Measurements from ENCODE around the gene COLEC12.

DNA sequence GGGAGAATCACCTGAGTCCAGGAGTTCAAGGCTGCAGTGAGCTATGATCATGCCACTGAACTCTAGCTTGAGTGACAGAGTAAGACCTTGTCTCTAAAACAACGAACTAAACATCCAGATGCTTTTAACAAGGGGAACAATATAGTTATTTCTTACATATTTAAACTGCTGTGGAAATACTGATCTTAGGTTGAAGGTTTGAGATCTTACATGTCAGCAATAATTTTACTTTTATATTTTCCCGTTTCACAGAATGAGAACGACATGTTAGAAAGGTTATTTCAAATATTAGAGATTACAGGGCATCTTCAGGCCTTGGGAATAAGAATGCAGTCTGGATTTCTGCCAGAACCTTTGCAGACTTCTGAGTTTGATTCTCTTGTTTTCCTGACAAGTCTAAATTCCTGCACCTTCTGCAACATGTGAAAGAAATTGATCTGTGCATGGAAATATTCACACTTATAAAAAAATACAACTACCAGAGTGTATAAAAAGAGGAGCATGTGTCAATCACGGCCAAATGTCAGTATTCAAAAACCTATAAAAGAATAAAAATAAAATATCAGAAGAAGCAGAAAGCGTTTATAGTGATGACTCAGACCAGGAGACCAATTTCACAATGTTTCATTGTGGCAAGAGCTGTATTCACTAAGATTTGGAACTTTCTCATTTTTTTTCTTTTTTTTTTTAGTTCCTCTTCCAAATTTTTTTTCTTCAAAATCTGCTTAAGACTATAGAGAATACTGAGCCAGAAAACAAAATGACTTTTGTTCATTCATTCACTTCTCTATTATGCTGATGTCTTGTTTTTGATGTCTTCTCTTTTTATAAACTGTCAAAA is 29.6 kb downstream of the COLEC12 start:
- TF ChIP-seq, protein P1, sequence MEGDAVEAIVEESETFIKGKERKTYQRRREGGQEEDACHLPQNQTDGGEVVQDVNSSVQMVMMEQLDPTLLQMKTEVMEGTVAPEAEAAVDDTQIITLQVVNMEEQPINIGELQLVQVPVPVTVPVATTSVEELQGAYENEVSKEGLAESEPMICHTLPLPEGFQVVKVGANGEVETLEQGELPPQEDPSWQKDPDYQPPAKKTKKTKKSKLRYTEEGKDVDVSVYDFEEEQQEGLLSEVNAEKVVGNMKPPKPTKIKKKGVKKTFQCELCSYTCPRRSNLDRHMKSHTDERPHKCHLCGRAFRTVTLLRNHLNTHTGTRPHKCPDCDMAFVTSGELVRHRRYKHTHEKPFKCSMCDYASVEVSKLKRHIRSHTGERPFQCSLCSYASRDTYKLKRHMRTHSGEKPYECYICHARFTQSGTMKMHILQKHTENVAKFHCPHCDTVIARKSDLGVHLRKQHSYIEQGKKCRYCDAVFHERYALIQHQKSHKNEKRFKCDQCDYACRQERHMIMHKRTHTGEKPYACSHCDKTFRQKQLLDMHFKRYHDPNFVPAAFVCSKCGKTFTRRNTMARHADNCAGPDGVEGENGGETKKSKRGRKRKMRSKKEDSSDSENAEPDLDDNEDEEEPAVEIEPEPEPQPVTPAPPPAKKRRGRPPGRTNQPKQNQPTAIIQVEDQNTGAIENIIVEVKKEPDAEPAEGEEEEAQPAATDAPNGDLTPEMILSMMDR (IDR thresholded peaks at IDR 0.05) = no peak
- TF ChIP-seq POLR2A (IDR thresholded peaks at IDR 0.05) = no peak

Data from thyroid gland (tissue), 4 donors.